H1 (cell line): Measurements from ENCODE around the gene GNB1. TPM values are rescaled to one million over a fixed set of nuclear protein-coding genes. Genes with fewer than 3 reads are reported as not detected.
A peak's percentile ranks its signal among the peaks of the same experiment; 100 is the strongest.

Experiments
- CEBPB ChIP-seq: IDR thresholded peaks from 2 replicates; pipeline ENCODE4 v1.6.1; 2012; ENCODE audit warnings: low read depth, low read length
- CHD2 ChIP-seq: IDR thresholded peaks from 2 replicates; pipeline ENCODE4 v1.6.1; 2012; ENCODE audit warnings: low read length, improper control_type of control experiment
- CREB1 ChIP-seq: IDR thresholded peaks from 2 replicates; pipeline ENCODE4 v1.6.1; 2012; ENCODE audit warnings: inconsistent platforms
- EP300 ChIP-seq, 2 experiments: IDR thresholded peaks; 1 replicate in 1 of 2; 2 replicates in 1 of 2; pipeline ENCODE4 v1.6.1; 2011 to 2012; ENCODE audit warnings: low read depth in 2 of 2, low read length in 2 of 2, mild to moderate bottlenecking in 2 of 2, borderline replicate concordance in 1 of 2, inconsistent platforms in 1 of 2, moderate library complexity in 1 of 2
- EZH2 ChIP-seq: fragments of 200-600 bp; sonication (generic); IDR thresholded peaks from 2 replicates; pipeline ENCODE4 v1.7.1; 2012; ENCODE audit warnings: low read depth, mild to moderate bottlenecking, moderate library complexity, low read length, inconsistent platforms; ENCODE audit not compliant: severe bottlenecking
- GTF2F1 ChIP-seq: IDR thresholded peaks from 2 replicates; pipeline ENCODE4 v1.6.1; 2012; ENCODE audit warnings: low read depth, low read length, improper control_type of control experiment, borderline replicate concordance
- HDAC2 ChIP-seq, 2 experiments: fragments of 300-600 bp in 1 of 2; sonication (generic) in 1 of 2; IDR thresholded peaks; 2 replicates each; pipeline ENCODE4 v1.6.1; 2011 to 2012; ENCODE audit warnings: low read depth in 2 of 2, low read length in 2 of 2, mild to moderate bottlenecking in 2 of 2, moderate library complexity in 2 of 2, borderline replicate concordance in 1 of 2, inconsistent platforms in 1 of 2
- JUND ChIP-seq: IDR thresholded peaks from 2 replicates; pipeline ENCODE4 v1.6.1; 2011; ENCODE audit warnings: mild to moderate bottlenecking, improper control_type of control experiment, low read length
- KDM5A ChIP-seq: fragments of 200-600 bp; IDR thresholded peaks from 2 replicates; pipeline ENCODE4 v1.7.1; 2012; ENCODE audit warnings: mild to moderate bottlenecking, low read length, inconsistent platforms, mixed read lengths
- MAFK ChIP-seq: IDR thresholded peaks from 2 replicates; pipeline ENCODE4 v1.6.1; 2012; ENCODE audit warnings: low read depth, mild to moderate bottlenecking, improper control_type of control experiment, low read length
- PHF8 ChIP-seq: fragments of 200-600 bp; sonication (generic); conservative IDR thresholded peaks from 2 replicates; pipeline ENCODE4 v1.7.1; 2012; ENCODE audit warnings: low read depth, mild to moderate bottlenecking, inconsistent platforms, low read length, moderate library complexity
- POU5F1 ChIP-seq: IDR thresholded peaks from 2 replicates; pipeline ENCODE4 v1.6.1; 2011; ENCODE audit warnings: low read depth, mild to moderate bottlenecking, low read length, moderate library complexity
- SIRT6 ChIP-seq: IDR thresholded peaks from one replicate; pipeline ENCODE4 v1.7.1; 2012; ENCODE audit warnings: low read length, inconsistent platforms
- SP2 ChIP-seq: IDR thresholded peaks from 2 replicates; pipeline ENCODE4 v1.6.1; 2012; ENCODE audit warnings: mild to moderate bottlenecking, low read length, inconsistent platforms
- SP4 ChIP-seq: IDR thresholded peaks from 2 replicates; pipeline ENCODE4 v1.6.1; 2012; ENCODE audit warnings: low read length, inconsistent platforms
- TBP ChIP-seq: IDR thresholded peaks from 2 replicates; pipeline ENCODE4 v1.6.1; 2011; ENCODE audit warnings: low read depth, low read length, improper control_type of control experiment
- TCF12 ChIP-seq: IDR thresholded peaks from 2 replicates; pipeline ENCODE4 v1.6.1; 2011; ENCODE audit warnings: low read depth, mild to moderate bottlenecking, low read length
- polyA plus RNA-seq, 7 experiments: library from polyadenylated mRNA; depleted of rRNA in 3 of 7; stranded (reverse) in 5 of 7; unstranded in 2 of 7; fragments of >200 nt in 5 of 7; fragments of 200-250 nt in 2 of 7; gene quantifications; 1 replicate in 5 of 7; 2 replicates in 1 of 7; 4 replicates in 1 of 7; pipeline versions ENCODE4 v1.2.1 to v1.2.3, GENCODE V29; 2011 to 2013; ENCODE audit warnings: missing spikeins in 2 of 7, mixed read lengths in 2 of 7
- total RNA-seq: library from RNA; stranded (reverse); fragmentation: NEBNext Ultra II Directional; extraction: Animal tissue kit (Norgen Biotek cat#: 25700); gene quantifications from 2 replicates; pipeline ENCODE4 v1.2.1, GENCODE V29; 2021
- TF ChIP-seq, protein P1 (sequence below): IDR thresholded peaks from 2 replicates; pipeline ENCODE4 v1.6.1; 2011; ENCODE audit warnings: low read length, improper control_type of control experiment
- TF ChIP-seq, protein P2 (sequence below): IDR thresholded peaks from 2 replicates; pipeline ENCODE4 v1.6.1; 2011; ENCODE audit warnings: low read depth, mild to moderate bottlenecking, low read length; ENCODE audit not compliant: insufficient read depth
- TF ChIP-seq, protein P3 (sequence below): IDR thresholded peaks from 2 replicates; pipeline ENCODE4 v1.6.1; 2012; ENCODE audit warnings: low read length, inconsistent platforms
- TF ChIP-seq, protein P4 (sequence below): IDR thresholded peaks from 2 replicates; pipeline ENCODE4 v1.6.1; 2012; ENCODE audit warnings: inconsistent platforms

GNB1 gene
- total and polyA plus RNA-seq, 2 of the 8 experiments (the other 6 are each of a cell fraction or from before 2014, with no cell fraction given): 343 to 382 TPM

DNA sequence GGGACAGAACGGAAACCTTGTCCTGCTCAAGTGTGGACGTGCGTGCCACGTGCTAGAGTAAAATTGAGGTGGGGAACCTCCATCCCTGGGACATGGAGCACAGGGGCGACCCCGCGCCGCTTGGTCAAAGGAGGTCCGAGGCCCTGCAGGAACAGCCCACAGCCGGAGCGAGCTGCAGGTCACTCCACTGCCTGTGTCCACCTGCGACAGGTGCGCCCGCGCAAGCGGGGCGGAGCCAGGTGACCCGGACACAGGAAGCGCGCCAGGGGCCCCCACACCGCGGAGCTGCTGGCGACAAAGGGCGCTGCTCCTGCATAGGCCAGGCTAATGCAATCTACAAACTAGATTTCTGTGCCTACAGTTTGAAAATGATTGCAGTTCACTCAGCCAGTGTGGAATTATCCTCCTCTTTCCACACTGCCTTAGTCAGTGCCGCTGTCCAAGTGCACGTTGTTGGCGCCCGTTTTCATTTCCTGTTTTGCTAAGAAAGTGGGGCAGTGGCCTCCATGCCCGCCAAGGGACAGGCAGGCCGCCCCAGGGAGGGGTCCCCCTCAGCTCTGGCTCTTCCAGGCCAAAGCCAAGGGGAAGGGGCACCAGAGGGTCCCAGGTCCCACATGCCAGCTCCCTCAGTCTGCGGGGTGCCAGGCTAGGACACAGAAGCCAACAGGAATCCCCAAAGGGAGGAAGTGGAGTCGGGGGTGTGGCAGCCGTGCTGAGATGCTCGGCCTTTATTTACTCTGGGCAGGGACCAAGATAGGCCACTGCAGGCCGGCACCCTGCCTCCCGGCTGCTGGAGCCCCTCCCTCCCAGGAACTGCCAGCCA, 108.3 kb downstream of the GNB1 start (continued):
- TF ChIP-seq, protein P1, sequence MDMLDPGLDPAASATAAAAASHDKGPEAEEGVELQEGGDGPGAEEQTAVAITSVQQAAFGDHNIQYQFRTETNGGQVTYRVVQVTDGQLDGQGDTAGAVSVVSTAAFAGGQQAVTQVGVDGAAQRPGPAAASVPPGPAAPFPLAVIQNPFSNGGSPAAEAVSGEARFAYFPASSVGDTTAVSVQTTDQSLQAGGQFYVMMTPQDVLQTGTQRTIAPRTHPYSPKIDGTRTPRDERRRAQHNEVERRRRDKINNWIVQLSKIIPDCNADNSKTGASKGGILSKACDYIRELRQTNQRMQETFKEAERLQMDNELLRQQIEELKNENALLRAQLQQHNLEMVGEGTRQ: no peak
- TF ChIP-seq, protein P2, sequence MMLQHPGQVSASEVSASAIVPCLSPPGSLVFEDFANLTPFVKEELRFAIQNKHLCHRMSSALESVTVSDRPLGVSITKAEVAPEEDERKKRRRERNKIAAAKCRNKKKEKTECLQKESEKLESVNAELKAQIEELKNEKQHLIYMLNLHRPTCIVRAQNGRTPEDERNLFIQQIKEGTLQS: no peak
- TF ChIP-seq HDAC2 (IDR thresholded peaks at IDR 0.05; ENCODE audit: borderline replicate concordance in 1 of 2, low read depth in 2 of 2, low read length in 2 of 2) (no peak), POU5F1 (no peak), CEBPB (no peak), EZH2 (no peak), KDM5A (no peak), CHD2 (no peak), GTF2F1 (no peak), SIRT6 (no peak), MAFK (no peak), JUND (no peak), TCF12 (no peak), TBP (no peak), CREB1 (no peak), SP4 (peak; percentile 71), SP2 (no peak), PHF8 (0 out of 2 replicates have a peak, but pooled peaks have one; percentile 24), EP300 (IDR thresholded peaks at IDR 0.05; ENCODE audit: borderline replicate concordance in 1 of 2, low read depth in 2 of 2, low read length in 2 of 2) (no peak)
- TF ChIP-seq, protein P3, sequence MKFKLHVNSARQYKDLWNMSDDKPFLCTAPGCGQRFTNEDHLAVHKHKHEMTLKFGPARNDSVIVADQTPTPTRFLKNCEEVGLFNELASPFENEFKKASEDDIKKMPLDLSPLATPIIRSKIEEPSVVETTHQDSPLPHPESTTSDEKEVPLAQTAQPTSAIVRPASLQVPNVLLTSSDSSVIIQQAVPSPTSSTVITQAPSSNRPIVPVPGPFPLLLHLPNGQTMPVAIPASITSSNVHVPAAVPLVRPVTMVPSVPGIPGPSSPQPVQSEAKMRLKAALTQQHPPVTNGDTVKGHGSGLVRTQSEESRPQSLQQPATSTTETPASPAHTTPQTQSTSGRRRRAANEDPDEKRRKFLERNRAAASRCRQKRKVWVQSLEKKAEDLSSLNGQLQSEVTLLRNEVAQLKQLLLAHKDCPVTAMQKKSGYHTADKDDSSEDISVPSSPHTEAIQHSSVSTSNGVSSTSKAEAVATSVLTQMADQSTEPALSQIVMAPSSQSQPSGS: no peak
- TF ChIP-seq, protein P4, sequence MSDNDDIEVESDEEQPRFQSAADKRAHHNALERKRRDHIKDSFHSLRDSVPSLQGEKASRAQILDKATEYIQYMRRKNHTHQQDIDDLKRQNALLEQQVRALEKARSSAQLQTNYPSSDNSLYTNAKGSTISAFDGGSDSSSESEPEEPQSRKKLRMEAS: peak; percentile 89
